GM21529 (cell line): ENCODE data around the gene ZMAT5.
"Not testable (repeated sequence)": the region's sequence is repeated elsewhere in the genome, so short reads cannot be mapped to it uniquely, and the experiment has no call there.

Experiments
- ATAC-seq: cut with Tn5 transposase; IDR thresholded peaks from one replicate; pipeline ENCODE4 v1.9.1; 2021; ENCODE audit not compliant: unreplicated experiment

ZMAT5 gene

GRCh38 chr22:29754658-29755395 is 12.0 kb downstream of the ZMAT5 start:
- not testable (repeated sequence) for ATAC-seq

DNA sequence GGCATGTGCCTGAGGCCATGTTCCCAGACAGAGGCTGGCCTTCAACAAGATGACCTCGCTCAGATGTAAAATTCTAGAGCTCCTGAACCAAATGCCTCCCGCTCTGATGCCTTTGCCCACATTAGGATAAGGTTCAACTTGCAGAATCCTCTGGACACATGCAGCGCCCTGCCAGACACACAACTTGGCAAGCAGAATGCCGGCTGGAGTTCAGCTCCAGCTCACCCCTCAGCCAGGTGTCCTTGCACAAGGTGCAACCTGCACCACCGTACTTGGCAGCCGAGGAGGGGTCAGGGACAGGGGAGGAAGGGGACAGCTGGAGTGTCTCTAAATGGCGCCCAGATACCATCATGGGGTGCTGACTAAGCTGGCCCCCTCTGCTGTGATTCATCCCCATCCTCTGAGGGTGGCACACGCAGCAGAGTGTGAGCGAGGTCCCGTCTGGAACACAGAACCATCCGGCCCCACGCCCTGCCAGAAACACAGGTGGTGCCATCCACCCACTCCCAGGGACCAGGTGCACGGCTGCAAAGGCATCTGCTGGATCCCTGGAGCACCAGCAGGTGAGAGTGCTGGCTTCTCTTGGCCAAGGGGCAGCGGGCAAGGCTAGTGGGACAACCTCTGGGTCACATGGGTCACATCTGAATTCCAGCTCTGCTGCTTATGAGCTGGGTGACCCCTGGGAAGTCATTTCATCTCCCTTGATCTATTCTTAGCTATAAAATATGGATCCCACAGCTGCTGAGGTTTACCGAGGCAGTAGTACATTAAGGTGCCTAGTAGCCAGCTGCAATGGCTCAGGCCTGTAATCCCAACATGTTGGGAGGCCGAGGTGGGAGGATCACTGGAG is 12.8 kb downstream of the ZMAT5 start:
- no peak for ATAC-seq

GRCh38 chr22:29751669-29752068 is 15.1 kb downstream of the ZMAT5 start:
- ATAC-seq, result no peak

DNA sequence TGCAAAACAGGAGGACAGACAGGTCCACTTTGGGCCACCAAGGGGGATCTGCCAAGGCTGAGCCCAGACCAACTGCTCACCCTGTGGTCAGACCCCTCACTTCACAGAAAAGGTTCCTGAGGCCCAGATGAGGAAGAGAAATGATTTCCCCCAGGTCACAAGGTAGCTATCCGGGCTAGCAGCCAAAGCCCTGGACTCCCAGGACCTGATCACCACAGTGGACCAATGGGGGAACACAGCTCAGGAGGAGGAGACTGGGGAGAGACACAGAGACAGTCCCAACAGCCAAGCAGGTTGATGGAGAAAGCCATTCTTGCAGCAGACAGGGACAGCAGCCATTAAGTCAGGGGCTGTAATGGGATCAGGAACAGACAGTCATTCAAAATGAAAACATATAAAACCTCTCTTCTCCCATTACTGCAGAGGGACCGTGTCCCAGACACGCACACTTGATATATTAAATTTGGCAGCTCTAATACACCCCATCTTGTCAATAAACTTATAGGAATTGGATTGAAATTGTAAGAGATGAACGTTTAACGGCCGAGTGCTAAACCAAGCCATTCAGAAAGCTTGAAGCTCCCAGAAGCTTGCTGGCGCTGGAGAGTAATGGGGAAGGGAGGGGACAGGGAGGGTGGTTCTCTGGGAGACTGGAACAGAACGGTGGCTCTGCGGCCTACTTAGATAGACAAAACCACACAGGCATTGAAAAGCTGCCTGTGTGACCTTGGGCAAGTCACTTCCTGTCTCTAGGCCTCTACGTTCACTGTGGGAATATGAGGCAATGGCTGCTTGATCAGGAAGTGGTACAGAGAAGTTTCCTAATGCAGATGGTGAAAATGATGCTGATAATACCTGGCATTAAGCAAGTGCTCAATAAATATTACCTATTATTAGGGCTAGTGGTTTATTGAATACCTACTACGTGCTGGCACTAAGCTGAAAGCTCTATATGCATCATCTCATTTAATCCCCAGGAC is 16.0 kb downstream of the ZMAT5 start:
- no peak for ATAC-seq

GRCh38 chr22:29750029-29750428 is 16.8 kb downstream of the ZMAT5 start:
- ATAC-seq, result no peak

- ATAC-seq, result no peak
Observed at GRCh38 chr22:29748248-29748893, 18.4 kb downstream of the ZMAT5 start.

DNA sequence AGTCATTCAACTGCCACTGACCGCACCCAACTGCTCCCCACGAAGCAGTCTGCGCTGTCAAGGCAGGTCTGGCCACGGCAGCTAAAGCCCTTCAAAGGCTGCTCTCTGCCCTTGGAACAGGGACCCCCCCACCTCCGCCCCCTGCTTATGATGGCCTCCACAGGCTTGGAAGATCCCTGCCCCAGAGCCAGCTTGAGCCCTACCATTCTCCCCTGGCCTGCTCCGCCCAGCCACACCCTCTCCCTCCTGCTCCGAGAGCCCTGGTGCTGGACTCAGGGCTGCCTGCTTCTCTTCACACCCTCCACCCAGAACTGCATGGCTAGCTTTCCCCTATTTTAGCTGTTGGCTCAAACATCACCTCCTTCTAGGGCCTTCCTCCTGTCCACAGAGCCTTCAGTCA is 19.0 kb downstream of the ZMAT5 start:
- ATAC-seq, result no peak

DNA sequence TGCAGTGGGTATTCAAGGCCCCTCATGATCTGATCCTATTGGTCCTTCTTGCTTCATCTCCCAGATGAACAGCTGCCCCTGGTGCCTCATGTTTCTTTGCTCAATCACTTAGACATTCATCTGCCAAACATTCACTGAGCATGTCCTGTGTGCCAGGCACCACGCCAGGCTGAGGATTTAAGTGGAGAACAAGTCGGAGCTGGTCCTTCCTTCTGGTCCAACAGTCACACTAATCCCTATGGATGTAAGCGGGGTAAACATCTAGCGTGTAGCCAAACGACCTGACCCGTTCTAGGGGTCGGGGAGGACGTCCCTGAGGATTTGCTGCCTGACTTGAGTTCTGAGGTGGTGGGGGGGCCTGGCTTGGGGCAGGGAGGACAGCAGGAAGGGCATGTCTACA is 21.9 kb downstream of the ZMAT5 start:
- ATAC-seq, result no peak

GRCh38 chr22:29742326-29742725 is 24.5 kb downstream of the ZMAT5 start:
- ATAC-seq, result no peak

DNA sequence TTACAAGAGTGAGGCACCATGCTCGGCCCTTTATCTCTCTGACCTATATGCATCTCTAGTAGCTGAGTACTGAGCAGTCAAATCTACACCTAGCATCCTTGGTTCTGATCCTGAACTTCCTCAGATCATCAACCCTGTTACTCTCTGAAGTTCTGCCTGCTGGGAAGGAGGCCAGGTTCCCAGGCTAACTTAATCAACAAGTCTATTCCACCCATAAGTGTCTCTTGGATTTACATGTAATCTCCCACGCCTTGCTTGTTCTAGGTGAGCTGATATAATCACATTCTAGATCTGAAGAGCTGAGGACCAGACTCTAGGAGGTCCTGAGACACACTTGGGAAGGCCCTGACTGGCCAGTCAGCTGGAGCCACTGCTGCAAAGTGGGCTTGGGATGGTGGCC is 24.9 kb downstream of the ZMAT5 start:
- no peak for ATAC-seq

GRCh38 chr22:29740216-29740615 is 26.6 kb downstream of the ZMAT5 start:
- no peak for ATAC-seq

DNA sequence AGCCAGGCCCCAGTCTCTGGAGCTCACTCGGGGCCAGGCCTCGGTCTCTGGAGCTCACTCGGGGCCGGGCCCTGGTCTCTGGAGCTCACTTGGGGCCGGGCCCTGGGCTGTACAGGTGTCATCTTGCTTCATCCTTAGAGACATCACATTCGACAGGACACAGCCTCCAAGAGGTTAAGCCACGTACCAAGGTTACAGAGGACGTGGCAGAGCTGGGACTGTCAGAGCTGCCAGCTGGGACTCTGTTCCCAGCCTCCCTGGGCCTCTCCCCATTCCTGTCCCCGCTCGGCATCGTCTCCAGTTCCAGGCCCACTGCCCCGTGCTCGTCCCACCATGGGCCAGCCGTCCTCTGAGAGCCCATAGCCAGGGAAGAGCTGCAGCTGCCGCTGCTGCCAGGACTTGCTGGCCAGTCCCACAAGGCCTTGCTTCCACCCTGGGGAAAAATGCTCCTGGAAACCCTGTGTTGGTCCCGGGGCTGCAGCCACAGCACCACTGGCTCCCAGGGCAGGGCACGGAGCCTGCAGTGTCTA is 27.4 kb downstream of the ZMAT5 start:
- no peak for ATAC-seq

DNA sequence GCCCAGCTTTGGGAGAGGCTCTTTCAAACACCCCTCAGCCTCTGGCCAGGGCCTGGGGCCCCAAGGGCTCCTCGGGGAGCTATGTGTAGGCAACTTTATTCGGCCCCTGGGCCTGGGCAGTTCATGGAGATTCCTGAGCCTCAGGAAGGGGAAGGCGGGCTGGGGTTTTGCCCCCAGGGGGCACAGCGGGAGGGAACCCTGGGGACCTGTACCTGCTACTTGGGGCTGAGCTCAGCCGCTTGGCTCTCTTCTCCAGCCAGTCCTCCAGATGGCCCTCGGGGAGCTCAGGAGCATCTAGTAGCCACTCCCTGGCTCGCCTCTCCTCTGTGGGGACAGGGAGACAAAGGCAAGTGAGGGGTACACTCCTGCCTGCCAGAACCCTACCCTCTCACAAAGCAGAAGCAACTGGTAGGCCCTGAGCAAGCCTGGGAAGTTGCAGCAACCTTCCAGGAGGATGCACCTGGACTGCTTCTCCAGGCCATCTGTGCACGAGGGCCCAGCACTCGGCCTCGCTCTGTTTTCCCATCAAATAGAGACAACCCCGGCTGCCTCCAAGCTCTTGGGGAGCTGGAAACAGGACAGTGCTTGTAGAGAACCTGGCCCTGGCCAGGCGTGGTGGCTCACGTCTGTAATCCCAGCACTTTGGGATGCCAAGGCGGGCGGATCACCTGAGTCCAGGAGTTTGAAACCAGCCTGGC is 28.5 kb downstream of the ZMAT5 start:
- no peak for ATAC-seq

GRCh38 chr22:29737251-29738117 is 29.3 kb downstream of the ZMAT5 start:
- no peak for ATAC-seq

- no peak for ATAC-seq
Observed at GRCh38 chr22:29735416-29735815, 31.4 kb downstream of the ZMAT5 start.

- ATAC-seq, result no peak
Observed at GRCh38 chr22:29734838-29735237, 32.0 kb downstream of the ZMAT5 start.

GRCh38 chr22:29734406-29734805 is 32.4 kb downstream of the ZMAT5 start:
- no peak for ATAC-seq

DNA sequence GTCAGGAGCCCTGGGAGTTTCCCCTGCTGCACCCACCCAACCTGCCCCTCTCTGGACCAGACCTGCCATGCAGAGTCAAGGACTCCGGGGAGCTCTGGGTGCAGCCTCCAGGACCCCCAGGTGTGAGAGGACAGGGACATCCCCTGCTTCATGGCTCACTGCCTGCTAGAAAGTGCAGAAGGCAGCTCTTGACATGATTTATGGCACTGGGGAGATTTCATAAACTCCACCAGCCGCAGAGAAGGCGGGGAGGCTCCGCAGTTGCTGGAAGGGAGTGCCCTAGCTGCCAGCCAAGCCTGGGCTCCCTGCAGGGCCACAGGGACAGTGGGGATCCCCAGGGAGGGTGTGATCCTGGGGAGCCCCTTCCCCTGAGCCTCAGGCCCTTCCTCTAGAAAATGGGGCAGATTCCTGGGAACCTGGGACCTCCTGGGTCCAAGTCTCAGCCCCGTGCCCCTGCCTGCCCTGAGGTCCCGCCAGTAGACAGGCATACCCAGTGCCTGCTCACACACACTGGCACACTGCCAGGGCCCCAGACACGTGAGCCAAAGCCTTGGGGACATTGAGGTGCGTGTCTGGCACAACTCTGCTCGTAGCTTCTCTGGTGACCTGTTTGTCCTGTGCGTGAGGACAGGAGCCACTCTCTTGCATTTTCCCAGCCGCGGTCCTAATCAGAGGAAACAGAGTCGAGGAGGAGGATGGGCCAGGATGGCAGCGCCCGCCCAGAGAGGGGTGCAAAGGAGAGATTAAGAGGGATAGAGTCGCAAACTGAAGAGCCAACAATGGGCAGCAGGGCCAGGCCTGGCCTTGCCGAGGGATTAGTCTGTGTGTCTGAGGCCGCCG is 33.2 kb downstream of the ZMAT5 start:
- ATAC-seq, result no peak
